Superior temporal gyrus (tissue), 1 donor: ENCODE results near the gene SPTBN5.
"Not testable (repeated sequence)": the region's sequence is repeated elsewhere in the genome, so short reads cannot be mapped to it uniquely, and the experiment has no call there.

ENCODE experiments used
- DNase-seq: peaks from one replicate; pipeline ENCODE4 v3.0.0-alpha.2; 2016; ENCODE audit errors: extremely low spot score

Gene SPTBN5

GRCh38 chr15:41847981-41848380 is 45.9 kb downstream of the SPTBN5 start:
- DNase-seq: no peak

DNA sequence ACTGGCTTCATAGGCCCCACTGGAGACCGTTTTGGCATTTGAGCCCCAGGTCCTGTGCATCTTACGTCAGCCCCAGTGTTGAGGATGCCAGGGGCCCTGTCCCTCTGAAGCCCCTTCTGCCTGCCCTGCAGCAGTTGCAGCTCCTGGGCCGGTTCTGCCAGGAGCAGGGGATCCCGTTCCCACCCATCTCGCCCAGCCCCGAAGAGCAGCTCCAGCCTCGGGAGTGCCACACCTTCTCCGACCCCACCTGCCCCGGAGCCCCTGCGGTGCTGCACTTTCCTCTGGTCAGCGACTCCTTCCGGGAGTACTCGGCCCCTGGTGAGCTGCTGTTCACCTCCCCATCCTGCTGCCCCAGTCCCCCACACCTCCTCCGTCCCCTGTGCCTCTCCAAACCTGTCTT is 46.6 kb downstream of the SPTBN5 start:
- no peak for DNase-seq

- DNase-seq: no peak
Observed at GRCh38 chr15:41844814-41845213, 49.0 kb downstream of the SPTBN5 start.

DNA sequence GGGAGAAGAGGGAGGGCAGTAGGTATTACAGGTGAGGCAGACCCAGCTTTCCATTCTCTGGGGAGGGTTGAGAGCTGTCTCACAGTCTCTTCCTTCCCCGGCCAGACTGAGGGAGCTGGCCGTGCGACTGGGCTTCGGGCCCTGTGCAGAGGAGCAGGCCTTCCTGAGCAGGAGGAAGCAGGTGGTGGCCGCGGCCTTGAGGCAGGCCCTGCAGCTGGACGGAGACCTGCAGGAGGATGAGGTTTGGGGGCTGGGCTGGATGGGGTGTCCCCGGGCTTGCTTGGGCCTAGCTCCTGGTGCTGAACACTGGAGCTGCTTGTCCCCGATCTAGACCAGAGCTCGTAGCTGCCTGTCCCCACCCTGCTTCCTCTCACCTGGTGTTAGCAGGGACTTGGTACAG is 50.3 kb downstream of the SPTBN5 start:
- no peak for DNase-seq

DNA sequence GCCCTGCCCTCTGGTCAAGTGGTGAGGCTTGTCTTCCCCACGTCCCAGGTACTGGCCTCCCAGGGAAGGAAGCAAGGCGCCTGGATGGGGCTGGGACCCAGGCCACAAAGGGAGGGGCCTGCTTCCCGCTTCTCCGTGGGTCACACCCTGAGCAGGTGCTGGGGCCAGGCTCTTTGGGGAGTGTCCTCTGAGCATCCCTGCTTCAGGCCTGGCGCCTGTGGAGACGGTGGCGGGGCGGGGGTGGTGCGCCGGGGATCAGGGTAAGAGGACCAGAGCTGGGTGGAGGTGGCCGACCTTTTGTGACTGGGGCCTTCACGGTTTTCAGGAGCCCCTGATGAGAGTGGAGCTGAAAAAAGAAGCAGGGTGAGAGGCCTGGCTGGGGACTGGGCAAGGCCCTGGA is 51.6 kb downstream of the SPTBN5 start:
- DNase-seq: no peak

- no peak for DNase-seq
Observed at GRCh38 chr15:41841131-41841530, 52.7 kb downstream of the SPTBN5 start.

- DNase-seq: no peak
Observed at GRCh38 chr15:41840673-41841072, 53.2 kb downstream of the SPTBN5 start.

GRCh38 chr15:41839781-41840491 is 53.9 kb downstream of the SPTBN5 start:
- no peak for DNase-seq

- DNase-seq: no peak
Observed at GRCh38 chr15:41838400-41838897, 55.4 kb downstream of the SPTBN5 start, which contains the start of gene PLA2G4B. Gene PLA2G4B, plus strand, starts transcription at chr15:41838847. Its CDS starts 67 bp downstream, at chr15:41838914.

DNA sequence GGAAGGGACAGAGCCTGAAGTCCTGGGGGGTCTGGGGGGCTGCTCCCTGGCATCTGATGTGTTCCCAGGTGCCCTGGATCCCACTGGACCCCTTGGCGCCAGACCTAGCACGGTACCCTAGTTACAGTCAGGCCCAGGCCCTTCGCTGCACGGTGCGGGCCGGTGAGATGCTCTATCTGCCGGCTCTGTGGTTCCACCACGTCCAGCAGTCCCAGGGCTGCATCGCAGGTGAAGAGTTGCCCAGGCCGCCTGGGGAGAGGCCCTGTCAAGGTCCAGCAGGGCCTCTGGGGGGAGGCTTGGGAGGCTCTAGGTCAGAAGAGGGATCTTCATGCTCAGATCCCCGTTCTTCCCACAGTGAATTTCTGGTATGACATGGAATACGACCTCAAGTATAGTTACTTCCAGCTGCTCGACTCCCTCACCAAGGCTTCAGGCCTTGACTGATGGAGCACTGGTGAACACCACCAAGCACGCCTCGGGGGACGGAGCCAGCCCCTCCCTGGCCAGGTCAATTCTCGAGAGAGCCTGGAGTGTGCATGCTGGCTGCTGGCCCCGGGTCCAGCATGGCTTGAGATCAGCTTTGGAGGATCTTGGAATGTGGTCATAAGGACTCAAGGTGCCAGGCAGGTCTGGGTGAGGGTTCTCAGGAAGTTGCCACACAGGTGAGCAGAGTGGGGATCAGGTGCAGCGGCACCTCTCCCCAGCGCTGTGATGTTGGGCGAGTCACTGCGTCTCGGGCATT is 57.0 kb downstream of the SPTBN5 start:
- no peak for DNase-seq

GRCh38 chr15:41836073-41836472 is 57.8 kb downstream of the SPTBN5 start:
- DNase-seq: no peak

- no peak for DNase-seq
Observed at GRCh38 chr15:41834096-41834495, 59.8 kb downstream of the SPTBN5 start.

DNA sequence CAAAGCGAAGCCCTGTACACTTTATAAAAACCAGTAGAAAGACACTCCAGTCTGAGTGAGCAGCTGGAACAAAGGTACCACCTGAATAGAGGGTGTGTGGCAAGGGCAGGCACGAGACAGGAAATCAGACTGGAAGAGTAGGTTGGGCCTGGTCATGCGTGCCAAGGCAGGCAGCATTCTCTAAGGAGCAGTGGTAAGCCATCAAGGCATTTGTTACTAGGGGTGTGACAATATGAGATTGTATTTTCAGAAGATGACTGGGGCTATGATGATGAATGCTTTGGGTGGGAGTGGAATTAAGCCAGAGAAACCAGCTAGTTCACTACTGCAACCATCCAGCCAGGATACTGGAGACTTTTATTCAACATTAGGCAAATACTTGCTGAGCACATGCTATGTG is 61.0 kb downstream of the SPTBN5 start:
- DNase-seq: no peak

DNA sequence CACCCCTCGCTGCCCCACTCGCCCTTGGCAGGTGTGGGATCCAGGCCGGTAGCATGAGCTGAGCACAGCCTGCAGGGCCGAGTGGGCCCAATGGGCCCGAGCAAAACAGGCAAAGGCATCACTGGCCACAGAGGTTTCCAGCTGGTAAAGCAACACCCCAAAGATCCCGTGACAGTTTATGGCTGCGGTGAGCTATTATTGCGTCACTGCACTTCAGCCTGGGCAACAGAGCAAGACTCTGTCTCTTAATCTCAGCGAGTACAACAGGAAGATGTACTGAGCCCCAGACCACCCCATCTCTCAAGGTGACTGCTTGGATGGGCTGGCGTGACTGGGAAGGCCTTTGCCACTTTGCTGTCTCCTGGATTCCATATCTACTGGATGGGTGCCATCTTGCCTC is 61.6 kb downstream of the SPTBN5 start:
- no peak for DNase-seq

GRCh38 chr15:41831291-41831690 is 62.6 kb downstream of the SPTBN5 start:
- DNase-seq: not testable (repeated sequence)

DNA sequence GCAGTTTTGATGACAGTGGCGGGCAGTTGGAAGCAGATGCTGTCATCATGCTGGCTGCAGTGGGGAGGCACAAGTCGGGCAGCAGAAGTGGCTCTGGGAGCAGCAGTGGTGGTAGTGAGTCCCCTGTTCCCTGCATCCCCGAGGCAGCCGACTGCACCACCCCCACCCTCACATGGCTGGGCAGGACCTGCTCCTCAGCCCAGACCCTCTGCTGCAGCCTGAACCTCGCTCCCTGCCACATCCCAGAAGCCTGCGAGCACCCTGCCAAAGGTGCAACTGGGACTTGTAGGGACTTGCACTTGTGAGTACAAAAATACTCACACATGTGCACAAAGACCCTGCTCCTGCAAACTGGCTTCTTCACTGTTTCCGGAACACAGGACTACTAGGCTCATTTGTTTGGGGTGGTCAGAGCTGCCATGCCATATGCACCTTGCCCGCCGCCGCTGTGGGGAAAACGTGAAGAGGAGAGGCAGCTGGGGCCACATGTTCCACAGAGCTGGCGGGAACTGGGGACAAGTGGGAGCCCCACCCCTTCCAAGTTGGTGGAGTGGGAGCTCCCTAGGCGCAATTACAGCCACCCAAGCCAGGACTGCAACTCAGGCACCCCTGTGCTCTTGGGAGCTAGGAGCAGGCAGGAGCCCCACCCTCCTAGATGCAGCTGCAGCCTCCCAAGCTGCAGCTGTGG is 63.8 kb downstream of the SPTBN5 start:
- DNase-seq: no peak

- DNase-seq: peak; percentile 64
Observed at GRCh38 chr15:41828807-41829141, 65.1 kb downstream of the SPTBN5 start.

DNA sequence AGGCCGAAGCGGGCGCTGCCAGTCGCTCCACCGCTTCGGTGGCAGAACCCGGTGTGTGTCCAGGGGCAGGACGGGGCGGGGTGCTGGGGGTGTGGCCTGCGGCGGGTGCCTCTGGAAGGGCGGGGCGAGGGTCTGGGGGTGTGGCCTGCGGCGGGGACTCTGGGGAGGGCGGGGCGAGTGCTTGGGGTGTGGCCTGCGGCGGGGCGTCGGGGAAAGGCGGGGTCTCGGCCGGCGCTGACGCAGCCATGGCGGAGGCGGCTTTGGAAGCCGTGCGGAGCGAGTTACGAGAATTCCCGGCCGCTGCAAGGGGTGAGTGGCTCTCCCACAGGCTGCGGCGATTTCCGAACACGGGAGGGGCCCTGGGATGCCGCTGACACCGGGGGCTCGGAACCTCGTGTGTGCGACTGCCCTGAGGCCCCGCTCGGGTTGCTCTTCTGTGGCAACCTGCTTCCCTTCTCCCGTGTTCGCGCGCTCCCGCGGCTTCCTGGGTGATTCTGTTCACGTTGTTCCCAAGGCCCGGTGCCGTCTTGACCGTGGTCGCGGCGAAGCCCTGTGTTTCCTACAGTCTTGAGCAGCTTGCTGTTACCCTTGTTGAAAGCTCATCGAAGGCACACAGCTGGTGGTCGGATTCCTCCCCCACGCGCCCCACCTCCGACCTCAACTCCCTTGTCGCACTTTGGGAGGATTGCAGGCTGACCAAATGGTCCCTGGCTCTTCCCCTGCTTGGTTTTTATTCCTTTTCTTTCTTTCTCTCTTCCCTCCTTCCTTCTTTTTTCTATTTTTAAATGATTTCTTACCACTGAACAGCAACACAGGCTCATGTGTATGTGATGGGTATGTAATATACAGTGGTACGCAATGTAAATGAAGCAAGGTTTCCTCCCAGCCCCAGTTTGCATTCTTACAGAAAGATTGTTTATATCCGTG is 65.7 kb downstream of the SPTBN5 start, which contains the start of gene JMJD7:
Gene JMJD7, plus strand, starts transcription at position 213 of the 927 bp plus-strand sequence. Its CDS starts 33 bp downstream, at position 246.
- peak; percentile 86 for DNase-seq

GRCh38 chr15:41827290-41827879 is 66.5 kb downstream of the SPTBN5 start:
- DNase-seq: no peak

GRCh38 chr15:41825572-41826535 is 68.0 kb downstream of the SPTBN5 start:
- no peak for DNase-seq
